ENCODE data around the gene ASAP3.
"Not testable (repeated sequence)": the region's sequence is repeated elsewhere in the genome, so short reads cannot be mapped to it uniquely, and the experiment has no call there.

Gene ASAP3

GRCh38 chr1:23394181-23394580 lies 89.8 kb downstream of the ASAP3 start:
- no peak for ATAC-seq
- no peak for DNase-seq
- Mint-ChIP-seq H3K27ac (no peak overlapping the region), H3K9me3 (no peaks in the 10 kb centered on the region), H3K27me3 (no peaks in the 10 kb centered on the region), H3K4me3 (no peak overlapping the region), H3K4me1 (peaks cover 7% of the 10 kb centered on the region)

DNA sequence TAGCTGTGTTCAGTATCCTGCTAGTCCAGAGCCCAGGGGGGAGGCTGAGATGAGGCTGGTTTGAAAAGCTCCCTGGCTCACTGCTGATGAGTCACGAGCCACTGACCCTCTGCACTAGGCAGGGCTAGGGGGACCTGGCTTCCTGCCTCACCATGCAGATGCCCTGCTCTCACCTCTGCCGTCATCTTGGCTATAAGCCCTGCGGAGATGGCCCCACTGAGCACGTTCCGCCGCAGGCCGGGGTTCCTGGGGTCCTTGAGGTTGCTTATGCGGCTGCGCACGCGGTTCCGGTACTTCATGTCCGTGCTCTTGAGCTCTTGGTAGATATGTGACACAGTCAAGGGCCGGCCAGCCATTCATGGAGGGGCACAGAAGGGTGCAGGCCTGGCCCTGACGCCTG lies 90.3 kb downstream of the ASAP3 start:
- DNase-seq (no peak), ATAC-seq (no peak)
- Mint-ChIP-seq H3K27me3 (no peaks in the 10 kb centered on the region), H3K27ac (no peak overlapping the region), H3K9me3 (no peaks in the 10 kb centered on the region), H3K4me1 (peaks cover 7% of the 10 kb centered on the region), H3K4me3 (no peak overlapping the region)

GRCh38 chr1:23392125-23392855 lies 91.7 kb downstream of the ASAP3 start:
- Mint-ChIP-seq H3K27ac (no peak overlapping the region), H3K9me3 (no peaks in the 10 kb centered on the region), H3K27me3 (no peaks in the 10 kb centered on the region), H3K4me3 (no peak overlapping the region), H3K4me1 (peaks cover 7% of the 10 kb centered on the region)
- ATAC-seq (no peak), DNase-seq (no peak)

- Mint-ChIP-seq H3K4me3 (no peak overlapping the region), H3K27ac (no peak overlapping the region), H3K9me3 (no peaks in the 10 kb centered on the region), H3K4me1 (no peaks in the 10 kb centered on the region), H3K27me3 (no peaks in the 10 kb centered on the region)
- ATAC-seq = no peak
- DNase-seq = no peak
Measured at GRCh38 chr1:23389837-23390321, 94.1 kb downstream of the ASAP3 start.

DNA sequence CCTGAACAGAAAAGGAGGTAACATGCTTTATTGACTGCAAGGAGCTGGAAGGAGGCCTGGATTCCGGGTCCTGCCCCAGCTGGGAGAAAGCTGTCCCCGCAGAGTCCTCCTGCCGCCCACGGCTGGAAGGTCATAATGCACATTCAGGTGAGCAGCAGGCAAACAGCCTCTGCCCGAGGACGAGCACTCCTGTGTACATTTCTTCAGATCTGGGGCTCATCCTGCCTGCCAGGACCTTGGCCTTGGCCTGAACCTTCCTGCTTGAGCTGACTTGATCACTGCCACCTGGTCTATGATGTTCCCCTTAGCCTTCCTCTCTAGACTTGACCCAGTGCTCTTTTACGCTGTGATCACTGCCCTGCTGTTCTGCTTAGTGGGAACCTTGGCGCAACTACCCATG lies 96.5 kb downstream of the ASAP3 start:
- Mint-ChIP-seq H3K27ac (no peak overlapping the region), H3K9me3 (no peaks in the 10 kb centered on the region), H3K27me3 (no peaks in the 10 kb centered on the region), H3K4me1 (no peaks in the 10 kb centered on the region), H3K4me3 (no peak overlapping the region)
- ATAC-seq (no peak), DNase-seq (no peak)

- DNase-seq (no peak), ATAC-seq (no peak)
- Mint-ChIP-seq H3K4me3 (no peak overlapping the region), H3K4me1 (no peaks in the 10 kb centered on the region), H3K27me3 (no peaks in the 10 kb centered on the region), H3K27ac (no peak overlapping the region), H3K9me3 (no peaks in the 10 kb centered on the region)
Measured at GRCh38 chr1:23385119-23385621, 98.8 kb downstream of the ASAP3 start.

- Mint-ChIP-seq H3K4me3 (no peak overlapping the region), H3K27me3 (no peaks in the 10 kb centered on the region), H3K4me1 (no peaks in the 10 kb centered on the region), H3K9me3 (no peaks in the 10 kb centered on the region), H3K27ac (peak overlapping the region in 1 of 2 donors; percentile 21)
- no peak for DNase-seq
- ATAC-seq = no peak
Measured at GRCh38 chr1:23384312-23385058, 99.5 kb downstream of the ASAP3 start.

DNA sequence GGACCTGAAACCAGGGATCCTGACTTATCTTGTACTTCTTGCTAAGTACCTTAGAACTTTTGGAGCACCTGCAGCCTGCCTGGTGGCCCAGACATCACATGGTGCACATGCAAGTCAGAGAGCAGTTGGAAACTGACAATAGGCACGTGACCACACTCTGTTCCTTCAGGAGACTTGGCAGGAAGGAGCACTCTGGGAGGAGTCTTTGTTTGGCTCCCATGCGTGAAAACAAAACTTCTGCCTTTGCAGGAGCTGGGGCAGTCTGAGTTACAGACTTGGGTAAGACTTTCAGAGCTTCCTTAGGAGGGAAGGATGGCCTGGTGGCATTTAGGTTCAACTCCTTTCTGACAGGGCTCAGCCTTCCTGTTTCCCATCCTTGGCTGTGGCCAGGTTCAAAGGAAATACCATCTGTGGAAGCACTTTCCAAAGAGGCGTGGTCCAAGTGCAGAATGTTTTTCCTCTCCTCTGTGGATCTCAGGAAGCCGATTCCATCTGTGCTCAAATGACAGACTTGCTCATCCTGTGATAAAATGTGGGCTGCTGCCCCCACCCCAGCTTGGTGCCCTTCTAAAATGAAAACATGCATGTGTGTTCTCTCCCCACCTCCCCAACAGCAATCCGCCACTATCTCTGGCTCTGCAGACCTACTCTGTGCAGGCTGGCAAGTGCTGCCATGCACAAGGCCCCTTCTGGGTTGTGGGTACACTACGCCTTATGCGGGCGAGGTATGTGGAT lies 100.2 kb downstream of the ASAP3 start:
- H3K4me1 Mint-ChIP-seq = no peaks in the 10 kb centered on the region
- H3K27ac Mint-ChIP-seq = no peak overlapping the region
- ATAC-seq = no peak
- no peaks in the 10 kb centered on the region for H3K27me3 Mint-ChIP-seq
- no peak overlapping the region for H3K4me3 Mint-ChIP-seq
- DNase-seq = no peak
- H3K9me3 Mint-ChIP-seq = no peaks in the 10 kb centered on the region

DNA sequence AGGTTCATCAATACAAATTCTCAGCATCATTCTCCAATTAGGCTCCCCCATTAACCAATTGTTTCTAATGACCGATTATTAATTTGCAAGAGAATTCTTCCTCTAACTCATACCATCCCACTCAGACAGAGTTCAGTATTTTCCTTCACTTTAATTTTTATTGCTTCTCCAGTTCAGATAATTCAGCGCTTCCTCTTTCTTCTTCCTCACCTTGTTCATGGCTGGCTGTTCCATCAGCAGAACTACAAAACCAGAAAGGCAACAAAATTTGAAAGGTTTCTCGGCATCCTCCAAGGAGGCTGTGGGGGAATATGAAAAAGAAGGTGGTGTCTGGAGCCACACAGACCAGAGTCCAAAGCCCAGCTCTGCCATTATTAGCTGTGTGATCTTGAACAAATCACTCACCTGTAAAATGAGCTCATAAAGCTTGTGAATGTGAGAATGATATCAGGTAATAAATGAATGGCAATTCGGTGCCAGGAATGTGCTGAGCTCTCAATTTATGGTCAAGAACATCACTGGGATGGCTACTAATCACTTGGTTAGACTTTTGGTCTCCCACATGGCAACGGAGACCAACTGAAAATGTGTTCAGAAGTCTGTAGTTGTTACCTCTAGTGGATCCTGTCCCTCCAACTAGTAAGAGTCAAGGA lies 102.6 kb downstream of the ASAP3 start:
- Mint-ChIP-seq H3K27me3 (no peaks in the 10 kb centered on the region), H3K27ac (no peak overlapping the region), H3K4me3 (no peak overlapping the region), H3K4me1 (no peaks in the 10 kb centered on the region), H3K9me3 (no peaks in the 10 kb centered on the region)
- no peak for DNase-seq
- ATAC-seq = no peak

- ATAC-seq (no peak), DNase-seq (no peak)
- H3K27ac Mint-ChIP-seq = peak overlapping the region in 1 of 2 donors; percentile 19
- H3K9me3 Mint-ChIP-seq = no peaks in the 10 kb centered on the region
- no peaks in the 10 kb centered on the region for H3K27me3 Mint-ChIP-seq
- no peak overlapping the region for H3K4me3 Mint-ChIP-seq
- H3K4me1 Mint-ChIP-seq = no peaks in the 10 kb centered on the region
Measured at GRCh38 chr1:23380719-23381118, 103.3 kb downstream of the ASAP3 start.

DNA sequence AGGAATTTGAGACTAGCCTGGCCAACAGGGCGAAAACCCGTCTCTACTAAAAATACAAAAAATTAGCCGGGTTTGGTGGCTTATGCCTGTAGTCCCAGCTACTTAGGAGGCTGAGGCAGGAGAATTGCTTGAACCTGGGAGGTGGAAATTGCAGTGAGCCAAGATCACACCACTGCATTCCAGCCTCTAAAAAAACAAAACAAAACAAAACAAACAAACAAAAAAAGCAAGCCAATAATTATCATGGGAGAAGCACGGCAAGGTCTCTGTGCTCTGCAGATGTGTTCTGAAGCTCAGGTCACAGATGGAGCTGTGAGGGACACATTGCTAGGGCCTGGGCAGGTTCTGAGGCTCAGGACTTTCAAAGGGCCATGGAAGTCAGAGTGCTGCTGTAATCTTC lies 103.7 kb downstream of the ASAP3 start:
- not testable (repeated sequence) for H3K4me1 Mint-ChIP-seq, DNase-seq, H3K4me3 Mint-ChIP-seq, H3K9me3 Mint-ChIP-seq, H3K27me3 Mint-ChIP-seq, ATAC-seq
- peak overlapping the region in 1 of 2 donors; percentile 78 for H3K27ac Mint-ChIP-seq
